Right renal pelvis (tissue), 4 donors: Measurements from ENCODE around the gene SNX21. TPM values are rescaled to one million over a fixed set of nuclear protein-coding genes. Genes with fewer than 3 reads are reported as not detected.
"Not testable (repeated sequence)": the region's sequence is repeated elsewhere in the genome, so short reads cannot be mapped to it uniquely, and the experiment has no call there.

Experiments
- DNase-seq, 4 donors: peaks; one replicate each; pipeline ENCODE4 v3.0.0-alpha.2; 2013; ENCODE audit warnings: low read depth in 4 of 4, low spot score in 3 of 4, missing footprints in 1 of 4
- polyA plus RNA-seq, 4 donors: library from polyadenylated mRNA; unstranded; fragments of 120-200 nt; gene quantifications; one replicate each; pipeline ENCODE4 v1.2.1, GENCODE V29; 2013; ENCODE audit not compliant: insufficient read length in 4 of 4

Gene SNX21
- polyA plus RNA-seq, 4 donors = 12.6 to 17.1 (median 14.3) TPM

DNA sequence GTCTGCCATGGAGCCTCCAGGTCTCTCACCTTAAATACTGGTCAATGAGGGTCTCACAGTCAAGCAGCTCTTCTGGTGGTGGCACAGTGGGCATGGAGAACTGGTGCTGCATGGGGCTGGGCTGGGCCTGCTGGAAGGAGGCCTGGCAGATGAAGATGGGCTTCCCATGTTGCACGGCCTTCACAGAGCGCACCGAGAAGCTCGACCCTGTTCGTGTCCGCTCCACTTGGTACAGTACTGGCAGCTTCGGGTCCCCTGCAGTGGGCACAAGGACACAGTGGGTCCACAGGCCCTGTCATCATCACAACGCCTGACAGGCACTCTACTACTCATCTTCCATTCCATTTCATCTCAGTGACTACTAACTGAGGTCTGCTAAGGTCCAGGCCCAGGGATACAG lies 14.8 kb downstream of the SNX21 start:
- DNase-seq = no peak

DNA sequence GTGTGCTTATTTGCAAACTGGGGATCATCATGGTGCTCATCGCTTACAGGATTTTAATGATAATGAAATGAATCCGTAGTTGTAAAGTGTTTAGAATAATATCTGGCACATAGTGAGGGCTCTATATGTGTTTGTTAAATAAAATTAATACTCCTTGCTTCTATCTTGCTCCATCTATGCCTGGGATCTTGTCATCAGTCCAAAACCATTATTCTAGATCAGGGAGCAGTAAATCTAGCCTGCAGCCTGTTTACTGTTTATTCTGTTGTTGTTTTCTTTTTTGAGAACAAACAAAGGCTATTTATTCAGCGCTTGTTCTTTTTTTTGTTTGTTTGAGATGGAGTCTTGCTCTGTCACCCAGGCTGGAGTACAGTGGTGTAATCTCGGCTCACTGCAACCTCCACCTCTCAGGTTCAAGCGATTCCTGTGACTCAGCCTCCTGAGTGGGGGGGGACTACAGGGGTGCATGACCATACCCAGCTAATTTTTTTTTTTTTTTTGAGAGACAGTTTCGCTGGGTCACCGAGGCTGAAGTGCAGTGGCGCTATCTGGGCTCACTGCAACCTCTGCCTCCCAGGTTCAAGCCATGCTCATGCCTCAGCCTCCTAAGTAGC lies 15.5 kb downstream of the SNX21 start:
- no peak for DNase-seq

- DNase-seq = no peak
Observed at GRCh38 chr20:45850238-45850637, 16.6 kb downstream of the SNX21 start.

- DNase-seq = no peak
Observed at GRCh38 chr20:45850926-45851325, 17.3 kb downstream of the SNX21 start.

DNA sequence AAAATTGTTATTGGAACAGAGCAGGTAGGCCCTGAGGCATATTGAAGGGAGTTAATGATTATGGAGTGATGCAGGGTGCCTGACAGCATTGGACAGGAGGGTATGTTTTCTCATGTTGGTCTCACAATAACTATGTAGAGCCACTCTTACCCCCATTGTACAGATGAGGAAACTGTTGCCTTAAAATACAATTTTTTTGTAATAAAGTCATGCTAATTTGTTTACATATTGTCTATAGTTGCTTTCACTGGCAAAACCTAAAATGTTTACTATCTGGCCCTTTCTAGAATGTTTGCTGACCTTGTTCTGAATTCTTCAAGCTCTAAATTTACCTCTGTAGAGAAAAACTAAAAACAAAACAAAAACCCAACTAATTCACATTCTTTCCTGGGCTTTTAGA lies 17.9 kb downstream of the SNX21 start:
- DNase-seq = no peak

GRCh38 chr20:45852326-45852725 lies 18.7 kb downstream of the SNX21 start:
- no peak for DNase-seq

- DNase-seq = no peak
Observed at GRCh38 chr20:45853484-45853883, 19.9 kb downstream of the SNX21 start.

DNA sequence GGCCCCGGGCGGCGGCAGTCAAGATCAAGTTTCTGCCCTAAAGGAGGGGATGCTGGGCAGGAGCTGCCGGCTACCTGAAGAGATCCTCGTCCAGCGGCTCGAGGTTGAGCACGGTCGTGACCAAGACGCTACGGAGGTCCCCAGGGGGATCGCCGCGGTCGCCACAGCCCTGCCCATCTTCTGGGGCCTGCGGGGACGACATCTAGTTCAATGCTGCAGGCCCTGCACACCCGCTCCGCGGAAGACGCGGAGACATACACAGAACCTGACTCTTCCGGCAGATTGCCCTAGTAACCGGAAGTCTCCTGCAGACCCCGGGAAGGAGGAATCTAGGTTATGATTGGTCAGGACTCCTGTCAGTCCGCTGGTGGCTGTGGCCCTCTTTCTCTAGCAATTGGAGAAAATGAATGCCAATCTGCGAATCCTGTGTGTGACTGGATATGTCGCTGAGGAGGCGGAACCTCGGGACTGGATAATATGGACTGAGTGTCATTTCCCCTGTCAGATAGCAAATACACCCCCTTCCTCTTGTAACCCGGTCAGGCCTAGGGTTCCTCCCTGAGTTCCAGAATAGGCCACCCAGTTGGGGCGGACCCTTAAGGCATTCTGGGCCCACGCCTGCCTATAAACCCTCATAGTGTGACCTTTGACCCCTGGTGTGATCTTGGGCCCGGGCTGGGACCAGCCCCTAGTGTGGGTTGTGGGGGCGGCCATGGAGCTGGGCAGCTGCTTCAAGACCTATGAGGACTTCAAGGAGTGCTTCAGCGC lies 23.7 kb downstream of the SNX21 start, which contains the start of the genes ACOT8 and ZSWIM3:
ACOT8 (minus strand) TSS at position 279 of the 768 bp plus-strand sequence; CDS start at position 202, 77 bp downstream.
ZSWIM3 (plus strand) TSS at position 501 of the 768 bp plus-strand sequence; CDS start at position 713, 212 bp downstream.
- peak; percentile 100 for DNase-seq

DNA sequence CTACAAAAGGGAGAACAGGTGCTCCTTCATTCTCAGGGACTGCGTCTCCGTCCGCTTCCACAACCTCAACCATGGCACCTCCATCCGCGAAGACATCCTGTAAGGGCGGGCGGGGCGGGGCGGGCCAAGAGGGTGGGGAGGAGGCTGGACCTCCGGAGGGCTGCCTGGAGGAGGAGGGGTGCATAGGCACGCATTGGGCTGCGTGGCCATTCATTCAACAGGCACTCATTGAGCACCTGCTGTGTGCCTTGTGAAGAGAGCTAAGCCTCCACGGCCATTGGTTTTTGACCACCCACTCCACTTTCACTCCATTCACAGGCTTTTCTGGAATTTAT lies 24.2 kb downstream of the SNX21 start:
- DNase-seq = no peak

DNA sequence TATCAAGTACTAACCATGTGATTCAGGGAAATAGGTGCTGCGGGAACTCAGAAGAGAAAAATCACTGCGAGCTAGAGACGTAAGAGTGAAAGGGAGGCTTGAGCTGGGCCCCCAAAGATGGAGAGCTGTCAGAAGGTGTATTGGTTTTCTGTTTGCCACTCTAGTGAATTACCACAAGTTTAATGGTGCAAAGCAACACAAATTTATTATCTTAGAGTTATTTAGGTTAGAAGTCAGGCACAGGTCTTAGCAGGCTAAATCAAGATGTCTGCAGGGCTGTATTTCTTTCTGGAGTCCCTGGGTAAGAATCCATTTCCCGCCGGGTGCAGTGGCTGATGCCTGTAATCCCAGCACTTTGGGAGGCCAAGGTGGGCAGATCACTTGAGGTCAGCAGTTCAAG lies 26.3 kb downstream of the SNX21 start:
- DNase-seq = peak in 1 of 4 donors; percentile 19

DNA sequence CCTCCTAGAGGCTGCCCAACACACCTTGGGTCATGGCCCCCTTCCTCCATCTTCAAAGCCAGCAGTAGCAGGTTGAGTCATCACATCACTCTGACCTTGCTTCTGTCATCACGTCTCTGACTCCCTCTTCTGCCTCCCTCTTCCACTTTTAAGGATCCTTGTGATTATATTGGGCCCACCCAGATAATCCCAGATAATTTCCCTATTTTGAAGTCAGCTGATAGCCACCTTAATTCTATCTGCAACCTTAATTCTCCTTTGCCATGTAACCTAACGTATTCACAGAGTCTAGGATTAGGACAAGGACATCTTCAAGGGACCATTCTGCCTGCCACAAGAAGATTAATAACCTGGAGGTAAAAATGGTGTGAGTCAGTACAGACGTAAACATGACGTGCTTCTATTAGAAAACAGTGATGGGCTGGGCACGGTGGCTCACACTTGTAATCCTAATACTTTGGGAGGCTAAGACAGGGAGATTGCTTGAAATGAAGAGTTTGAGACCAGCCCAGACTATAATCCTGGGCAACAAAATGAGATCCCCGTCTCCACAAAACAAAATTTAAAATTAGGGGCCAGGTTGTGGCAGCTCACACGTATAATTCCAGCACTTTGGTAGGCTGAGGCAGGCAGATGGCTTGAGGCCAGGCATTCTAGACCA lies 27.1 kb downstream of the SNX21 start:
- DNase-seq = no peak

- no peak for DNase-seq
Observed at GRCh38 chr20:45861221-45862075, 27.8 kb downstream of the SNX21 start.

DNA sequence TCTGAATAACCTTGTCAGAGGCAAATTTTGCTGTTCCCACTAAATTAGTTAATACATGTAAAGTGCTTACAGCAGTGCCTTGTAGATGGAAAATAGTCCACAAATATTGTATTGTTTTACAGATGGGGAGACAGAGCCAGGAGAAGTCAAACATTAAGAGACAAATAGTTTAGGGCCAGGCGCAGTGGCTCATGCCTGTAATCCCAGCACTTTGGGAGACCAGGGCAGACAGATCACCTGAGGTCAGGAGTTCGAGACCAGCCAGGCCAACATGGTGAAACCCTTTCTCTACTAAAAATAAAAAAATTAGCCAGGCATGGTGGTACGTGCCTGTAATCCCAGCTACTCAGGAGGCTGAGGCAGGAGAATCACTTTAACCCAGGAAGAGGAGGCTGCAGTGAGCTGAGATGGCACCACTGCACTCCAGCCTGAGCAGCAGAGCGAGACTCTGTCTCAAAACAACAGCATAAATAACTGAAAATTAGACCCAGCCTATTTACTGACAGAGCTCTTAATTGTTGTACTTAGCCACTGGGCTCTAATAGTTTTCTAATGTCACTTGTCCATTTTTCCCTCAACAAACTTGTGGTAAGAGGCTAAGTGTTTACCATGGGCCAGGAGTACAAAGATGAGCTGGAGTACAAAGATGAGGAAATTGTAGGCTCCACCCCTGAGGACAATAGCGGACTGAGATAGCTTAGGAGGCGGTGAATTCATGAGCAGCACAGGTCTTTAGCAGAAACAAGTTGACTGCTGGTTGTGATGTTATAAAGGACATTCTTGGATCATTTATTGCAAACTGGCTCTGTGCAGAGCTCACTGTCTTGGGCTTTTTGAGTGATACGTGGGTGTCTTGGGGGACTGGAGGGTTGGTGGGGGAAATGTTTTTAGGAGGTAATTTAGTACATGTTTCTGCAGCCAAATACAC lies 30.2 kb downstream of the SNX21 start:
- DNase-seq = no peak

GRCh38 chr20:45866454-45866853 lies 32.9 kb downstream of the SNX21 start:
- DNase-seq = no peak

DNA sequence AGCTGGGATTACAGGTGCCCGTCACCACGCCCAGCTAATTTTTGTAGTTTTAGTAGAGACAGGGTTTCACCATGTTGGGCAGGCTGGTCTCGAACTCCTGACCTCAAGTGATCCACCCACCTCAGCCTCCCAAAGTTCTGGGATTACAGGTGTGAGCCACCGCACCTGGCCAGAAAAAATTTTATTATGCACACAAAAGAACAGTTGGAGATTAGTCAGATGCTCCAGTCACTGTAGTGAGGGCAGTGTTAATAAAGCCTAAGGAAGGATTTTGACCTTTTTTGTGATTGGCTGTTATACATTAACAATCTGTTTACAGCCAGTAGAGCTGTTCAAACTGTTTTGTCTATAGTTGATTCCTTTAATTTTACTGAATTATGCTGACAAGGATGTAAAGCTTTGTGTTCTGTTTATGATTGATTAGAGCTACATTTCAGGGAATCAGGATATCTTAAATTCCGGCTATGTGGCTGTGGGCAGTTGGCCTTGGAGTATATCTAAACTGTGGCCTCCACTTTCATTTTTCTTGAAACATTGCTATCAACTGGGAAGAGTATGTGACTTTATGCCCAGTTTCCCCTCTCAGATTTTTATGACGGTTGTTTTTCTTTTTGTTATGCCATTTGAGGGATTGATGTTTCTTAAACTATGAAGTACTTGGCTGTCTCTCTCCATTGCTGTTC lies 33.7 kb downstream of the SNX21 start:
- DNase-seq = no peak

- no peak for DNase-seq
Observed at GRCh38 chr20:45867819-45868176, 34.2 kb downstream of the SNX21 start.

GRCh38 chr20:45872626-45873025 lies 39.0 kb downstream of the SNX21 start:
- DNase-seq = no peak

GRCh38 chr20:45873409-45874103 lies 40.0 kb downstream of the SNX21 start:
- no peak for DNase-seq

GRCh38 chr20:45874104-45874481 lies 40.5 kb downstream of the SNX21 start:
- not testable (repeated sequence) for DNase-seq
